ENCODE results near the gene CLDN19.
"Not testable (repeated sequence)": the region's sequence is repeated elsewhere in the genome, so short reads cannot be mapped to it uniquely, and the experiment has no call there.

The CLDN19 gene

DNA sequence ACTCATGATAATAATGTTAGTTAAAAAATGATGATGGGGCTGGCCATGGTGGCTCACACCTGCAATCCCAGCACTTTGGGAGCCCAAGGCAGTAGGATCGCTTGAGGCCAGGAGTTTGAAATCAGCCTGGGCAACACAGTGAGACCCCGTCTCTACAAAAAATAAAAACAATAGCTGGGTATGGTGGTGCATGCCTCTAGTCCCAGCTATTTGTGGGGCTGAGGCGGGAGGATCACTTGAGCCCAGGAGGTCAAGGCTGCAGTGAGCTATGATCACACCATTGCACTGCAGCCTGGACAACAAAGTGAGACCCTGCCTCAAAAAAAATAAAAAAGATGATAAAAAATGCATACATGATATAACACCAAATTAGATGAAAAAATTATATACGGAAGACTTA, 21.5 kb upstream of the CLDN19 start:
- DNase-seq (ENCODE audit: low read depth in 1 of 2, low spot score in 1 of 2), result no peak

DNA sequence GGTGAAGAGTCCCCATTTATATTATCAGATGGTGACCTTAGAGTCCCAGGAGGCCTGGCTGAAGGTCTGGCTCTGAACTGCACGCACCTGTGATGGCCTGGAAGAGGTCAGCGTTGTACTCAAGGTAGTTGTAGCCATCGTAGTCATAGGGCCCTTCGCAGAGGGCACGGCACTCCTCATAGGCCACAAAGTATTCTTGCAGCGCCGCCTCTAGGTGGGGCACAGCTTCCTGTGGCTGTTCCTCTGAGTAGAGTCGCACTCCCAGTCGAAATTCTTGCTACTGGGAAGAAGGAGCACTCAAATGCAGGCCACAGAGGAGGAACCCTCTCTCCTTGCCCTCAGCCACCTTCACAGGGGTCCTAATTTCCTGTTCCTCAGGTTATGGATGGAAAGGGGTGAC, 19.1 kb upstream of the CLDN19 start:
- no peak for DNase-seq (ENCODE audit: low read depth in 1 of 2, low spot score in 1 of 2)

DNA sequence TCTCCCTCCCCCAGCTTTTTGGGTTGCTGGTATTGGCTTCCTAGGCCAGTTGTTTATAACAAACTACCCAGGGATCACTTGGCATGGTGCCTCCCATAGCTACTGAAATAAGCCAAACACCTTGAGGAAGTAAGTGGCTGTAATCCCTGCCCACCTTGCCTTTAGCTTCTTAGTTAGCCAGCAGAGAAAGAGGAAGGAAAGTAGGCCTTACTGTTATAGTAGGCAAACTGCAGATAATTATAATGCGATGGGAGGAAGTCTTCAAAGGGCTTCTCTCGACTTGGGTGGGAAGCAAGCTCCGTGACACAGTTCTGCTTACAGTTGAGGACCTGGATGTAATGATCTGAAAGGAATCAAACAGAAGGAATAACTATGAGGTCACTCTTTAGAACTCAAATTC, 18.6 kb upstream of the CLDN19 start:
- no peak for DNase-seq (ENCODE audit: low read depth in 1 of 2, low spot score in 1 of 2)

DNA sequence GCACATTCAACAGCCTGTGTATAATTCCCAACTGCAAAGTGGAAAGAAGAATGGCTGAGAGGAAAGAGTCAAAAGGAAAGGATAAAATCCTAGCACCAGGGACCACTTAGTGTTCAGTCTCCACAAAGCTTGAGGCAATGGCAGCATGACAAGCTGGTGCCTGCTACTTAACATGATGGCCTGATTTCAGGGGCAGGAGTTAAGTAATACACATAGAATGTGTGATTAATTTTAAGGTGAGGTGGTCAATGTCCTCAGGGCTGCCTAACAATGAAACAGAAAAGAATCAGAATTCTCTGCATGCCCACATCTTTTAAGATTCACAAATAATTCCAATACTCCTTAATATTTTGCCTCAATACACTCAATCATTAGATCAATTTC, 17.8 kb upstream of the CLDN19 start:
- no peak for DNase-seq (ENCODE audit: low read depth in 1 of 2, low spot score in 1 of 2)

DNA sequence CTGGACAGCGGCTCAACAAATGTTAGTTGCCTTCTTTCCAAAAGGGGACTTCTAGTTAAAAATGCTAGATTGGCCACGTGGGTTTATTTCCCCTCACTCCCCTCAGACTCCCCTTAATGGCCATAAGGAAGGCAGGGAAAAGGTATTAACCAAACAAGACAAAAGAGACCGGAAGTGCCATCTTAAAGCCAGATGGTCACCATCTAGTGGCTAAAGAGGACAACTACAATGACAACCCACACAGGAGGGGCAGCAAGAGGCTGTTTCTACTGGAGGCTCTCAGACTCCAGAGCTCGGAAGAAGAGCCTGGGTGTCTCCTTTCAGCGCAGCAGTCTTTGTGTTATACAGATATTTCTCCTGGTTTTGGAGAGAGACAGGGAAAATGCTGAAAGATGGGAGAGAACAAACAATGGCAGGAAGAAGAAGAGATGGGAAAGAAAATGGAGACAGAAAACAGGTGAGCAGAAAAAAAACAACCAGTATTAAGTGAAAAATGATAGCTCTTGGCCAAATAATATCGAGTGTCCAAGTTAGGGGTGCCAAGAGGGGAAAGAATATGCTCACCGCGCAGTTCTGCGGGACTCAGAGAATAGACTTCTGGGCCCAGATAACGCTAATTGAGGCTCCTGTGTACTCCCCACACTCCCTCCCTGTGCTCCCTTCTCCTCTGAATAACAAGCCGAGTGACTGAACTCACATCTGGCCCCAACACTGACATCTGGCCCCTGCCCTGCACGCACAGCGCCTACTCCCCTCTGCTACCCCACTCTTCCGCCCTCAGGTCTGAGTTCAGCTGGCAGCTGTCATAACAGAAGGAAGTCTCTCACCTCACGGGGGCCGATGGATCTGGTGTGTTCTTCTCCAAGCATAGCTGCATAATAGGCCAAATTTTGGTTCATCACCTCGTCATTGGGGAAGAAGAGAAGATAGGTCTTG, 17.2 kb upstream of the CLDN19 start:
- DNase-seq (ENCODE audit: low read depth in 1 of 2, low spot score in 1 of 2), result no peak

DNA sequence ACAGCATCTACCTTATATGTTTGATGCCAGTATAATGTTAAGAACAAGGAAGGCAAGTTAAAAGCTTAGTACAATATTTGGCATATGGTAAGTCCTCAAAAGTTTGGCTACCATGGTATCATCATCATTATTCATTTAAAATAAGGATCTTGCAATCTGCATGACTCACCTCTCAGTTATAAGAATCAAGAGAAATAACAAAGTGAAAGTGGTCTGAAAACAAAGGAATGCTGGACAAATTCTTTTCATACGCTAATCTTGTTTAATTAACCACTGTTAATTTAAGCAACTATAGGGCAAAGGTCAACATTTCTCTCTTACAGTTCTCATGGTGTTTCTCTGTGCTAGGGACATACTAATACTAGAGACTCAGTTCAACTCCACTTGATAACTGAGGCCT, 13.0 kb upstream of the CLDN19 start:
- DNase-seq (ENCODE audit: low read depth in 1 of 2, low spot score in 1 of 2), result no peak

DNA sequence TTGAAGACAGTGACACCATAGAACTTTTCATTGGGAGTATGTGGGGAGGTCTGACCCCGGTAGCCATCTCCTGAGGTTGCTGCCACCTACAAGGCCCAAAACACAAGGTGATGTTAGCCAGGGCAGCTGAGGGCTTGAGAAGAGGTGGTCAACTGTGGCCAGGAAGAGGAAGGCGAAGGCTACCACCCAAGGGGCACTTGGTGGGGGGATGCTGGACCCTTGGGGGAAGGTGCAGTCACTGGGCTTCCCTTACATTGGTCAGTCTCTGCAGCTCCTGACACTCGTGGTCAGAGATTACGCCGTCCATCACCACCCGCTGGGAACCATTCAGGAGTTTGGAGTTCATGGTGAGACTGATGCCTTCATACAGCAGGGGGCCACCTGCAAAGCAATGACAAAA, 12.2 kb upstream of the CLDN19 start:
- DNase-seq (ENCODE audit: low read depth in 1 of 2, low spot score in 1 of 2), result no peak

DNA sequence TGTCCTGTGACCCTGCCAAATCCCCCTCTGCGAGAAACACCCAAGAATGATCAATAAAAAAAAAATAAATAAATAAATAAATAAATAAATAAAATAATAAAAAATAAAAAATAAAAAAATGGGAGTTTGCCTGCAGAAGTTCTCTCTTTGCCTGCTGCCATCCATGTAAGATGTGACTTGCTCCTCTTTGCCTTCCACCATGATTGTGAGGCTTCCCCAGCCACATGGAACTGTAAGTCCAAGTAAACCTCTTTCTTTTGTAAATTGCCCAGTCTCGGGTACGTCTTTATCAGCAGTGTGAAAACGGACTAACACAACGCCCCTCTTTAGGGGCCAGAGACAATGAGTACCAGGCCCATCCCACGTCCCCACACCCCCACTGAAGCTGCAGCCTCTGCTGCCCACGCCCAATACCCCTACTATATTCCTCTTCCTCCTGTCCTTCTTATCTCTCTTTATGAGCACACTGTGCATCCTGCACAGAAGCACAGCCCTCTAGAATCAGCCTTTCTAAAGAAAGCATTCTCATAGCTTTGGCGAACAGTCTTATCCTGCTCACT, 11.6 kb upstream of the CLDN19 start:
- not testable (repeated sequence) for DNase-seq (ENCODE audit: low read depth in 1 of 2, low spot score in 1 of 2)

DNA sequence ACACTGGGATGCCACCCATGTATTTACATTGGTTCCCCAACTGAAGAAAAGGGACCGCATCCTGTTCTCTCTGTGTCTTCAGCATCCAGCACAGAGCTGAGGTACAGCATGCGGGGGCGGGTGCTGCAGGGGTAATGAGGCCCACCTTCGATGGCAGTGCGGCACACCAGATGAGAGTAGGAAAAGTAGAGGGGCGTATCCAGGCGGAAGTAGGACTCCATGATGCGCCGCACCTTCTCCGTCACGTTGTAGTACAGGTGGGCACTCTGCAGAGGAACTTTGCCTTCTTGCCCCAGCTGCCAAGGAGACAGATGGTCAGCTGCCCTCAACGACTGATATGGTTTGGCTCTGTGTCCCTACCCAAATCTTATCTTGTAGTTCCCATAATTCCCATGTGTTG, 10.0 kb upstream of the CLDN19 start:
- DNase-seq (ENCODE audit: low read depth in 1 of 2, low spot score in 1 of 2), result no peak

DNA sequence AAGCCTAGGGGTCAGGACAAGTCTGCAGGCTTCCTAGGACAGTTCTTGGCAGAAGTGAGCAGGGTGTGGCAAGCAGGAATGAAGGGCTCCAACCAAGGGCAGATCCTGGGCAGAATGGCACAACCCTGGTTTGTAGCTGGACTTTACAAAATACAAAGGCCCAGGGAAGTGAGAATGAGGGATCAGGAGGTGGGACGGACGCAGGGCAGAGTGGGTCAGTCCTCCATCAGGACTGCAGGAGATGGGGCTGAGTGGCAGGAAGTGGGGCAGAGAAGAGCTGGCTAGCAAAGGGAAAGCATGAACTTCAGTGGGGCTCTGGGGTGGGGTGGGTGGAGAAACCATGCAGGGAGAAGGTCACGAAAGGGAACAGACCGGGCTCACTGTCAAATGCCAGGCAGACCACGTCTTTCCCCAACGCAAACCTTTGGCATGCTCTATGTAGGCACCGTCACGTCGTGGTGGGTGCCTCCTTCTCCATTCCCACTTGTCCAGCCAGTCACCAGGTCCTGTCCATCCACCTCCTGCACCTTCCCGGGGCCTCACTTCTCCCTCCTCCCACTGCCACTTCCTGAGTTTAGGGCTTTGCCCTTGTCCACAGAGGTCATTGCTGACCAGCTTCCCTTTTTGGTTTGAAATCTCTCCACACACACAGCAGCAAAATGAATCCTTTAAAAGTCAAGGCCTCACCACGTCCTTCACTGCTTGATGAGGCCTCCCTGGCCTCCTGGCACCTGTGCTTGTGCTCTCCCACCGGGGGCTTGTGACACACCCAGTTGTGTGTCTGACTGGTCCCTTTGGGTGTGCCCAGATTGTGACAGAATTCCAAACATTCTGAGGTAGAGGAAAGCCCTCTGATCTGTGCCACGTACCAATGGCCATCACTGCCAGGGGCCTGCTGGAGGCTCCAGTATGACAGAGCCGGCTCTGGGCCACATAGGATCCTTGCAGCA, 8.7 kb upstream of the CLDN19 start:
- DNase-seq (ENCODE audit: low read depth in 1 of 2, low spot score in 1 of 2), result no peak

DNA sequence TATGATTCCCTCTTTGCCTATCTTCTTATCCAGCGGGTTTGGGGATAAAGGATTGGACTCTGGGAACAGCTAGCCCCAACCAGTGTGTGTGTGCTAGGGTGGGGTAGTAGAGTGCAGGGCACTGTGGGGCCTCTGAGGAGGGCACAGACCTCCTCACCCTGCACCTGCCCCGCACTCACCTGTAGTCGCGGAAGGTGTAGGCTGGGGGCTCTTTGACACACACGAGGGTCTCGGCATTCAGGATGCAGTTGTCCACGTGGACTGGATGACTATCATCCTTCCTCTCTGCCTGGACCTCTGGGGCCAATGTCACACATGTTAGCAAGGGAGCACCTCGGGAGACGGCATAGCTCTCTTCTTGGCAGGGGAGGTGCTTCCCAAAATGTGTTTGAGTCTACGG, 8.0 kb upstream of the CLDN19 start:
- no peak for DNase-seq (ENCODE audit: low read depth in 1 of 2, low spot score in 1 of 2)

DNA sequence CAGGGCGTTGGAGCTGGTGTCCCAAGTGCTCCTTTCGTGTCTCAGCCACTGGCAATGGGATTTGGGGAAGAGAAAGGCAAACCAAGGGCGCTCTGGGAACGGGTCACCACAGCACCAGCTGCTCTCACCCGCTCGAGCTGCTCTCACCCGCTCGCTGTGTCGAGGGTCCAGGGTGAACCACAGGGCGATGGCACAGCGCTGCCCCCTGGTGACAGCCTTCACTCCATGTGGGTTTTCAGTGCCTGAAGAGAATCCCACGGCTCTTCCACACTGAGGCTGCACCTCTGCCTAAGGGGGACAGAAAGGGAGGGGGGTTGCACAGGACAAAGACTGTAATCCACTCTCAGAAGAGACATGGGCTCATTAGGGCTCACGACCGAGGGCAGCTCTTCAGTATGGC, 7.1 kb upstream of the CLDN19 start:
- peak in 1 of 2 donors; percentile 13 for DNase-seq (ENCODE audit: low read depth in 1 of 2, low spot score in 1 of 2)

DNA sequence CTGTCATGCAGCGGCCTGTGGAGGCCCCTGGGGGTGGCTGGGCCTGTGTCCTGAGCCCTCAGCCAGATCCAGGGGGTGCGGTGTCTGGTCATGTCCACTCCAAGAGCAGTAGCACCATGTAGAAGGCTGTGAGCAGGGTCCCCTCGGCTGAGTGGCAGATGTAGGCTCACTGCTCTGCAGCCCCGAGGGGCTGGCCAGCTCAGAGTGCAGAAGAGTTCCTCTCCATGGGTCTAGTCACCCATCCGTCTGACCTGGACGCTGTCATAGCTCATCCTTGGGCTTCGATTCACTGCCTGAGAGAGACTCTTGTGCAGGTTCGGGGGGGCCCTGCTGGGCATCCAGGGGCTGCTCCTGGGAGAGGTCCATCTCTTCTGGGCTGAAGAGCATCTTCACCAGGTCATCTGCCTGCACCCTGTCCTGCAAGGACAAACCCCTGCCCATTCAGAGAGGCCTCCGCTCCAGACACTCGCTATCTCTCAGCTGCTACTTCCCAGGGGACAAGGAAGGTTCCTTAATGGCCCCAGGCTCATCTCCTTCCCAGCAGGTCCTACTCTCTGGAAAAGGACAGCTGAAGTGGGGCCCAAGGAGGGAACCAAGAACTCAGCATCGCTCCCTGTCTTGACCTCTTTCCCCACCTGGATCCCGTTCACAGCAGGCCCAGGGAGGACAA, 6.5 kb upstream of the CLDN19 start:
- no peak for DNase-seq (ENCODE audit: low read depth in 1 of 2, low spot score in 1 of 2)

DNA sequence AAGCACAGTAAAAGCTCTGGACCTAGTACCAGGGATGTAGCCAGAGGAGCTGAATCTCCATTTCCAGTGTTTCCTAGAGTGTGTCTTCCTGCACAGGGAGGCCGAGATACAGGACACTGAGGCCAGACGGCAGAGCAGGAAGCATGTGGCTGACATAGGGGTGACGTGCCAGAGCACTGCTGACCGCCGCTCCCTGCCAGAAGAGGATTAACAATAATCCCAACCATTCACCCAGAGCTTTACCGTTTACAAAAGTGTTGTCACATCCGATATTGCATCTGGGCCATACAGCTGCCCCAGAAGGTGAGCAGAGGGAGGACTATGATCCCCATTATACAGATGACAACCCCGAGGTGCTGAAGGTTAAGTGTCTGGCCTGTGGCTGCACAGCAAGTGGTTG, 5.8 kb upstream of the CLDN19 start:
- no peak for DNase-seq (ENCODE audit: low read depth in 1 of 2, low spot score in 1 of 2)

DNA sequence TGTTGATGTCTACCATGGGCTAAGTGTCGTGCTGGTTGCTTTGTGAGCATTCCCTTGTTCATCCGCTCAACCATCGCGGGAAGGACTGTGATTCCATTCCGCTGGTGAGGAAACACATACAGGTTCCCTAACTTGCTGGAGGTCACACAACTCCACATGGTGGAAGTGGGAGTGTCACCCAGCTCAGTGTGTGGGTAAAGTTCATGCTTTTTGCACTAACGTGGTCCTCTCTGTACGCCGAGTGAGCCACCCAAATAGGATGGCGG, 4.0 kb upstream of the CLDN19 start:
- no peak for DNase-seq (ENCODE audit: low read depth in 1 of 2, low spot score in 1 of 2)

DNA sequence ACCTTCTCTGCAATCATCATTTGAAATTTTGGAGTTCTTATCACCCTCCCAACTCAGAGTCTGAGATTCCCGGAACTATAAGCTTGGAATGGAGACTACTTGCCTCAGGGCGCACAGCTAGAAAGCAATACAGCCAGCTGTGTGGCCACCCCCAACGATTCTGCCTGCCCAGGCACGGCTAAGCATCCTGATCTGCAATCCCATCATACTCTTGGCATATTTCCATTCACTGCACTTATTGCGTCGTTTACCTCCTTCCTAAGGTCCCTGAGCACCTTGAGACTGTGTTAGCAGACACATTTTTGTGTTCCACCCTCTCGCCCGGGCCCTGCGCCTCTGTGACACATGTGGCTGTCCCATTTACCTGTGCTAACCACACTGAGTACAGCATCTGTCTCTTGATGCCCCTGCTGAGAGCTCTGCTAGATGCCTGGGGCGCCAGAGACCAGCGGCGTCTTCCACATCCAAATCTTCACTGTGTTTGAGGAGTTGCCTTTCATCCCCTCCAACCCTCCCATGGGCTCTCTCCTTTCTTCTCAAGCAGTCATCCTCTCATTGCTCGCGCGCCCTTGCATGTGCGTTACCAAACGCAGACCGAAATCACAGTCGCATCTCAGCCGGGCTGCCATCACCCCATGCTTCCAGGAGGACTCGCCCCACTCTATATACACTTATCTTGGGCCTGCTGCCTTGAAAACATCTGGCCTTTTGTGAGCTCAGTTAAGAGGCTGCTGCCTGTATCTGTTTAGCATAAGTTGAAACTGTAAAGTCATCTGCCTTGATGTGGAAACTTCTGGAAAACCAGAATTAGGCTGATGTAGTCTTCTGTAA, 3.5 kb upstream of the CLDN19 start:
- no peak for DNase-seq (ENCODE audit: low read depth in 1 of 2, low spot score in 1 of 2)

DNA sequence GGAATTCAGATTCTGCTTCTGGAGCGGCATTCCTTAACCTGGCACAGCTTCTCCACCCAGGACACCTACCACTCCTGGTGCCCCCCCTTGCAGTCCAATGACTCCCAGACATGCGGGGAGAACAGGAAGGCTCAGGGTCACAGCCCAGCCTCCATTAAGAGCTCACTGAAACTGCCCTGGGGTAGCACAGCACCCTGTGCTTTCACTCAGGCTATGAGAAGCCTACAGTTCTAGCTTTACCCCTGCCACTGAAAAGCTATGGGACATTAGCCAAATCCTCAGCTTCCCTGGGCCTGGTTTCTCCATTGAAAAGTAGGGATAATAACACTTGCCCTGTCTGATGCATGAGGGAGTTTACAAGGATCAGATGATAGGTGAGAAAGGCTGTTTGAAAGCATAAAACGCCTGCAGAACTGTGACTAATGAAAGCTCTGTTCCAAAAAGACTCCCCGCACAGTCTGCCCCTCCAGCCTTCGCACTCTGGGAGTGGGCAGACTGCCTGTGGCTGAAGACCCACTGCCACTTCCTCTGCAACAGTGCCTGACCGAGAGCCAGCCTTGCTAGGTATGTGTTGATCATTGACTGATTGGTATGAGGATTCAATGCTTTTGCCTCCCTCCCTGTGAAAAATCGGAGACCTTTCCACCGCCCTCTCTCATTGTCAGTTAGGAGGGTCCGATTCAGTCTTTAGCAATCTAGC, 2.7 kb upstream of the CLDN19 start:
- DNase-seq (ENCODE audit: low read depth in 1 of 2, low spot score in 1 of 2), result no peak

DNA sequence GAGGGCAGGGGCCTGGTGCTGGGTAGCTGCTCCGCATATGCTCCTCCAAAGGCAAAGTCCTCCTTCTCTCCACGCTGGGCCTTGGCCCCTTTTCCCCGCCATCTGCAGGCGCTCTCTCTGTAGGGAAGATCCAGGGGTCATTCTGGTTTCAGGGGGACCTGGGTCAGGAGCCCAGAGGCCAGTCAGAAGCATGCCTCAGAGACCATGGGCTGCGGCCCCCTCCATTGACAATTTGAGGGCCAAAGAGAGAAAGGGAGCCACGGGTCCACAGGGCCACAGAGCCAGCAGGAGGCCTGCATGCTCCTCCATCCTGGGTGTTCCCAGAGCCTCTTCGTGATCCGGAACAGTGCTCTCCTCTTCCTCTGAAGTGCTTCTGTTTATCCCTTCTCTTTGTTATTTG, 2.1 kb upstream of the CLDN19 start:
- DNase-seq (ENCODE audit: low read depth in 1 of 2, low spot score in 1 of 2), result no peak

DNA sequence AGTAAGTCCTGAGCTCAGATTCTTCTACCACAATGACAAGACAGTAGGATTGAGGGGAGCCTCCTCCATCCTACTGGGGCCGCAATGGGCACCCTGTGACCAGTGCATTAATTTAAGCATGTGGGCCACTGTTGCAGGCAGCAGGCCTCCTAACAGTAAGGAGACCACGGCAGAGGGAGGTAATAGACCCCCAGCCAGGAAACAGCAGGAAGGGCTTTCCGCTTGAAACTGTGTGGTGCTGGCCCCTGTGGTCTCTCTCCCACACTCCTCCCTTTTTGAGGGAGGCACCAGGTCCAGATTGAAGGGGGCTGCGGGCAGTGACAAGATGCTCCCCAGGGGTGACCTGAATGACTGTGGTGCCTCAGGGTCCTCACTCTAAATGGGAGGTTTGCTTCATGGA, 1.7 kb upstream of the CLDN19 start:
- no peak for DNase-seq (ENCODE audit: low read depth in 1 of 2, low spot score in 1 of 2)

Data from activated T-helper 1 cell treated with anti-CD3 and anti-CD28 coated beads, Interleukin-2, amount 50 U/mL, for 16 hours (primary cell).